Cardiac muscle cell (in vitro differentiated cells and primary cell): Measurements from ENCODE around the gene MYEF2. TPM values are rescaled to one million over a fixed set of nuclear protein-coding genes. Genes with fewer than 3 reads are reported as not detected.
A peak's percentile ranks its signal among the peaks of the same experiment; 100 is the strongest.

Experiments used
- DNase-seq, 2 donors: peaks; one replicate each; pipeline versions ENCODE4 v3.0.0 to v3.0.0-alpha.2; 2010 to 2017; ENCODE audit warnings: low read depth in 1 of 2, low spot score in 1 of 2
- H3K27ac ChIP-seq: fragments of 200-600 bp; sonication (generic); 2 replicates; pipeline ENCODE4 v1.5.1; 2016
- H3K27me3 ChIP-seq: fragments of 200-600 bp; sonication (generic); 2 replicates; pipeline ENCODE4 v1.6.0; 2016; ENCODE audit warnings: control low read depth
- H3K36me3 ChIP-seq: fragments of 200-600 bp; sonication (generic); 2 replicates; pipeline ENCODE4 v1.5.1; 2016; ENCODE audit warnings: control low read depth
- H3K4me1 ChIP-seq: fragments of 200-600 bp; sonication (generic); 2 replicates; pipeline ENCODE4 v1.8.1; 2017; ENCODE audit warnings: low read depth, mild to moderate bottlenecking, mixed run types
- H3K4me3 ChIP-seq: fragments of 200-600 bp; sonication (generic); 2 replicates; pipeline ENCODE4 v1.5.1; 2016; ENCODE audit warnings: mild to moderate bottlenecking
- H3K9me3 ChIP-seq: fragments of 200-600 bp; sonication (generic); 2 replicates; pipeline ENCODE4 v1.5.1; 2017; ENCODE audit warnings: low read depth, mild to moderate bottlenecking, control low read depth
- CTCF ChIP-seq: IDR thresholded peaks from 2 replicates; pipeline ENCODE4 v1.5.1; 2012; ENCODE audit warnings: low read depth, mild to moderate bottlenecking, low read length
- polyA plus RNA-seq: library from polyadenylated mRNA; unstranded; fragments of >200 nt; fragmentation: Nextera tagmentation; extraction: Ambion mirVana; gene quantifications from 2 replicates; pipeline ENCODE4 v1.2.1, GENCODE V29; 2016
- total RNA-seq: library from RNA; depleted of rRNA; stranded (reverse); fragments of >200 nt; gene quantifications from 2 replicates; pipeline ENCODE4 v1.2.3, GENCODE V29; 2016

MYEF2 gene
- total RNA-seq (64.4 and 143 TPM in 2 replicates), polyA plus RNA-seq (35.5 and 57.3 TPM in 2 replicates)

GRCh38 chr15:48177766-48178647, at the start of gene MYEF2:
Gene MYEF2, minus strand, starts transcription at chr15:48178295. Its CDS starts 58 bp downstream, at chr15:48178237.
- H3K4me3 ChIP-seq: peak within 1 kb of the TSS; percentile 83
- peaks cover 10% of the 10 kb centered on the region for H3K4me1 ChIP-seq
- H3K27ac ChIP-seq: peak within 1 kb of the TSS; percentile 90
- no peaks in the 10 kb centered on the region for H3K36me3 ChIP-seq
- H3K27me3 ChIP-seq: no peaks in the 10 kb centered on the region
- DNase-seq: peak; percentile 37 to 88
- H3K9me3 ChIP-seq: no peaks in the 10 kb centered on the region
- no peak for TF ChIP-seq CTCF

- TF ChIP-seq CTCF: no peak
These were observed 47.7 kb upstream of the MYEF2 start for GRCh38 chr15:48225771-48226170.

GRCh38 chr15:48222627-48223026, 44.5 kb upstream of the MYEF2 start:
- no peak overlapping the region for H3K4me3 ChIP-seq
- no peaks in the 10 kb centered on the region for H3K4me1 ChIP-seq
- H3K9me3 ChIP-seq: no peaks in the 10 kb centered on the region
- H3K36me3 ChIP-seq: no peaks in the 10 kb centered on the region
- H3K27me3 ChIP-seq: no peaks in the 10 kb centered on the region
- H3K27ac ChIP-seq: no peak overlapping the region
- no peak for TF ChIP-seq CTCF
- DNase-seq: no peak

More at GRCh38 chr15:48225771-48226170, 47.7 kb upstream of the MYEF2 start:
- Histone ChIP-seq H3K36me3 (no peaks in the 10 kb centered on the region), H3K27me3 (no peaks in the 10 kb centered on the region), H3K9me3 (no peaks in the 10 kb centered on the region), H3K27ac (no peak overlapping the region), H3K4me3 (no peak overlapping the region), H3K4me1 (no peaks in the 10 kb centered on the region)
- no peak for DNase-seq

- H3K4me1 ChIP-seq: no peaks in the 10 kb centered on the region
- no peak for DNase-seq
- no peaks in the 10 kb centered on the region for H3K27me3 ChIP-seq
- no peak for TF ChIP-seq CTCF
- H3K4me3 ChIP-seq: no peak overlapping the region
- H3K36me3 ChIP-seq: no peaks in the 10 kb centered on the region
- no peaks in the 10 kb centered on the region for H3K9me3 ChIP-seq
- H3K27ac ChIP-seq: no peak overlapping the region
These were observed 43.8 kb upstream of the MYEF2 start for GRCh38 chr15:48221885-48222284.

- no peaks in the 10 kb centered on the region for H3K36me3 ChIP-seq
- H3K4me1 ChIP-seq: no peaks in the 10 kb centered on the region
- no peak overlapping the region for H3K4me3 ChIP-seq
- TF ChIP-seq CTCF: no peak
- no peak for DNase-seq
- no peaks in the 10 kb centered on the region for H3K27me3 ChIP-seq
- H3K27ac ChIP-seq: no peak overlapping the region
- no peaks in the 10 kb centered on the region for H3K9me3 ChIP-seq
These were observed 43.2 kb upstream of the MYEF2 start for GRCh38 chr15:48221261-48221660.
